Peyer's patch (tissue), 4 donors: ENCODE data around the gene TMEM141.

Experiments used
- CTCF ChIP-seq, 6 experiments: fragments of 450-650 bp in 4 of 6; fragments of 200-600 bp in 2 of 6; sonication (generic) in 1 of 6; IDR thresholded peaks; one replicate each; pipeline ENCODE4 v1.5.1; 2017 to 2019; ENCODE audit warnings: antibody characterized with exemption in 6 of 6, mild to moderate bottlenecking in 3 of 6, moderate library complexity in 1 of 6
- POLR2A ChIP-seq, 2 donors: fragments of 450-650 bp; IDR thresholded peaks; one replicate each; pipeline ENCODE4 v1.5.1; 2017; ENCODE audit warnings: antibody characterized with exemption in 2 of 2, mild to moderate bottlenecking in 2 of 2, moderate library complexity in 2 of 2

- TF ChIP-seq CTCF (IDR thresholded peaks at IDR 0.05) (no peak), POLR2A (IDR thresholded peaks at IDR 0.05) (no peak)
These were observed 46.4 kb upstream of the TMEM141 start for GRCh38 chr9:136744773-136745172.
